GM18870 (cell line): ENCODE measurements around the gene MANEA.
"Not testable (repeated sequence)": the region's sequence is repeated elsewhere in the genome, so short reads cannot be mapped to it uniquely, and the experiment has no call there.

ENCODE experiments used
- ATAC-seq: cut with Tn5 transposase; IDR thresholded peaks from one replicate; pipeline ENCODE4 v1.9.1; 2021; ENCODE audit warnings: moderate library complexity; ENCODE audit not compliant: unreplicated experiment

MANEA gene

GRCh38 chr6:95584226-95584625 lies 6.9 kb downstream of the MANEA start:
- ATAC-seq = not testable (repeated sequence)

- ATAC-seq = no peak
Measured at GRCh38 chr6:95587989-95588388, 10.7 kb downstream of the MANEA start.

GRCh38 chr6:95589067-95589466 lies 11.7 kb downstream of the MANEA start:
- ATAC-seq = no peak

- no peak for ATAC-seq
Measured at GRCh38 chr6:95589826-95590570, 12.7 kb downstream of the MANEA start.

- no peak for ATAC-seq
Measured at GRCh38 chr6:95593025-95593424, 15.7 kb downstream of the MANEA start.

- no peak for ATAC-seq
Measured at GRCh38 chr6:95596021-95596420, 18.7 kb downstream of the MANEA start.

- ATAC-seq = no peak
Measured at GRCh38 chr6:95599706-95600105, 22.4 kb downstream of the MANEA start.

- no peak for ATAC-seq
Measured at GRCh38 chr6:95601133-95601532, 23.8 kb downstream of the MANEA start.

GRCh38 chr6:95614094-95614493 lies 36.8 kb downstream of the MANEA start:
- no peak for ATAC-seq

GRCh38 chr6:95629551-95629950 lies 52.2 kb downstream of the MANEA start:
- ATAC-seq = no peak

- no peak for ATAC-seq
Measured at GRCh38 chr6:95636552-95637431, 59.5 kb downstream of the MANEA start.

GRCh38 chr6:95648636-95649035 lies 71.3 kb downstream of the MANEA start:
- no peak for ATAC-seq

- ATAC-seq = no peak
Measured at GRCh38 chr6:95649451-95649850, 72.1 kb downstream of the MANEA start.

GRCh38 chr6:95654176-95654575 lies 76.8 kb downstream of the MANEA start:
- ATAC-seq = no peak

GRCh38 chr6:95658886-95659285 lies 81.6 kb downstream of the MANEA start:
- ATAC-seq = no peak
